Measurements from ENCODE around the gene GNAT3. TPM values are rescaled to one million over a fixed set of nuclear protein-coding genes. Genes with fewer than 3 reads are reported as not detected.

GNAT3 gene
- total RNA-seq, 1 experiment from 2014 or later: not detected

GRCh38 chr7:80526472-80526871 is 14.6 kb upstream of the GNAT3 start:
- no TSS peak for BruUV-seq (replicated peaks)
- no peaks in the 10 kb centered on the region for H3K36me3 ChIP-seq (ENCODE audit: low read depth)
- CTCF ChIA-PET: no interaction called here
- no peaks in the 10 kb centered on the region for H3K79me2 ChIP-seq (ENCODE audit: low read depth)
- no peaks in the 10 kb centered on the region for H3K27me3 ChIP-seq (ENCODE audit: insufficient read depth, low read depth)
- no peak overlapping the region for H3K4me3 ChIP-seq
- H3K9me3 ChIP-seq (ENCODE audit: insufficient read depth, low read depth): no peaks in the 10 kb centered on the region; the same call in 1 of the 2 replicates
- intact Hi-C loops (cut with micrococcal nuclease; ENCODE audit: unreplicated experiment): no loop called here
- no peak for DNase-seq
- no peaks in the 10 kb centered on the region for H4K20me1 ChIP-seq (ENCODE audit: insufficient read depth)
- no peaks in the 10 kb centered on the region for H3K4me1 ChIP-seq (replicated peaks; ENCODE audit: insufficient read depth)
- POLR2A ChIA-PET (ENCODE audit: unreplicated experiment): no interaction called here
- no peak overlapping the region for H3K4me2 ChIP-seq
- H3F3A ChIP-seq (ENCODE audit: insufficient read depth, low read depth): no peaks in the 10 kb centered on the region
- H3K9me2 ChIP-seq (ENCODE audit: insufficient read depth): 0 out of 2 replicates have a peak, but pooled peaks cover 6% of the 10 kb centered on the region
- H3K27ac ChIP-seq: no peak overlapping the region
- no peak for TF ChIP-seq CTCF (conservative IDR thresholded peaks at IDR 0.05)
- no peak for TF ChIP-seq EZH2 (IDR thresholded peaks at IDR 0.05; ENCODE audit: low read depth)
- H2AFZ ChIP-seq: no peak overlapping the region

- no peak overlapping the region for H2AFZ ChIP-seq
- CTCF ChIA-PET: no interaction called here
Measured at GRCh38 chr7:80524693-80525092, 12.8 kb upstream of the GNAT3 start.

GRCh38 chr7:80521809-80522208 is 9.9 kb upstream of the GNAT3 start:
- Histone ChIP-seq H3K36me3 (ENCODE audit: low read depth) (no peaks in the 10 kb centered on the region), H4K20me1 (ENCODE audit: insufficient read depth) (no peaks in the 10 kb centered on the region), H3F3A (ENCODE audit: insufficient read depth, low read depth) (peaks cover 13% of the 10 kb centered on the region; the same call in 1 of the 2 replicates), H3K27me3 (ENCODE audit: insufficient read depth, low read depth) (no peaks in the 10 kb centered on the region), H3K9me2 (ENCODE audit: insufficient read depth) (0 out of 2 replicates have a peak, but pooled peaks cover 6% of the 10 kb centered on the region), H3K4me1 (replicated peaks; ENCODE audit: insufficient read depth) (peaks cover 13% of the 10 kb centered on the region), H2AFZ (no peak overlapping the region), H3K4me3 (no peak overlapping the region), H3K27ac (no peak overlapping the region), H3K79me2 (ENCODE audit: low read depth) (no peaks in the 10 kb centered on the region), H3K9me3 (ENCODE audit: insufficient read depth, low read depth) (no peaks in the 10 kb centered on the region), H3K4me2 (no peak overlapping the region)
- DNase-seq: no peak
- POLR2A ChIA-PET (ENCODE audit: unreplicated experiment): interaction anchor here (0.6 kb wide), 1 partner anchor 122 kb away, joined by 7 read pairs; no protein-coding TSS in a partner anchor
- intact Hi-C loops (cut with micrococcal nuclease; ENCODE audit: unreplicated experiment): no loop called here
- no peak for TF ChIP-seq CTCF (conservative IDR thresholded peaks at IDR 0.05)
- TF ChIP-seq EZH2 (IDR thresholded peaks at IDR 0.05; ENCODE audit: low read depth): no peak
- no TSS peak for BruUV-seq (replicated peaks)
- CTCF ChIA-PET: no interaction called here

More at GRCh38 chr7:80524693-80525092, 12.8 kb upstream of the GNAT3 start:
- Histone ChIP-seq H3K79me2 (ENCODE audit: low read depth) (no peaks in the 10 kb centered on the region), H3K9me2 (ENCODE audit: insufficient read depth) (0 out of 2 replicates have a peak, but pooled peaks cover 6% of the 10 kb centered on the region), H3K9me3 (ENCODE audit: insufficient read depth, low read depth) (no peaks in the 10 kb centered on the region; the same call in 1 of the 2 replicates), H4K20me1 (ENCODE audit: insufficient read depth) (no peaks in the 10 kb centered on the region), H3K27ac (no peak overlapping the region), H3K4me2 (no peak overlapping the region), H3K4me3 (no peak overlapping the region), H3K27me3 (ENCODE audit: insufficient read depth, low read depth) (no peaks in the 10 kb centered on the region), H3F3A (ENCODE audit: insufficient read depth, low read depth) (peaks cover 12% of the 10 kb centered on the region; the same call in 1 of the 2 replicates), H3K4me1 (replicated peaks; ENCODE audit: insufficient read depth) (peaks cover 12% of the 10 kb centered on the region), H3K36me3 (ENCODE audit: low read depth) (no peaks in the 10 kb centered on the region)
- DNase-seq: no peak
- TF ChIP-seq EZH2 (IDR thresholded peaks at IDR 0.05; ENCODE audit: low read depth): no peak
- POLR2A ChIA-PET (ENCODE audit: unreplicated experiment): no interaction called here
- intact Hi-C loops (cut with micrococcal nuclease; ENCODE audit: unreplicated experiment): no loop called here
- BruUV-seq (replicated peaks): no TSS peak

- ChIA-PET CTCF (no interaction called here), POLR2A (ENCODE audit: unreplicated experiment) (no interaction called here)
- intact Hi-C loops (cut with micrococcal nuclease; ENCODE audit: unreplicated experiment): no loop called here
- no peaks in the 10 kb centered on the region for H3K79me2 ChIP-seq (ENCODE audit: low read depth)
- peak in 1 of 2 experiments; percentile 81 for DNase-seq
- no peak overlapping the region for H3K4me3 ChIP-seq
- 0 out of 2 replicates have a peak, but pooled peaks cover 6% of the 10 kb centered on the region for H3K9me2 ChIP-seq (ENCODE audit: insufficient read depth)
- peaks cover 13% of the 10 kb centered on the region; the same call in 1 of the 2 replicates for H3F3A ChIP-seq (ENCODE audit: insufficient read depth, low read depth)
- H3K4me1 ChIP-seq (replicated peaks; ENCODE audit: insufficient read depth): peaks cover 13% of the 10 kb centered on the region
- H3K4me2 ChIP-seq: 0 out of 2 replicates have a peak overlapping the region, but pooled peaks have one; percentile 17
- H3K27ac ChIP-seq: no peak overlapping the region
- no peaks in the 10 kb centered on the region for H3K9me3 ChIP-seq (ENCODE audit: insufficient read depth, low read depth)
- TF ChIP-seq EZH2 (IDR thresholded peaks at IDR 0.05; ENCODE audit: low read depth): no peak
- no peak for TF ChIP-seq CTCF (conservative IDR thresholded peaks at IDR 0.05)
- no peak overlapping the region for H2AFZ ChIP-seq
- H3K36me3 ChIP-seq (ENCODE audit: low read depth): no peaks in the 10 kb centered on the region
- H4K20me1 ChIP-seq (ENCODE audit: insufficient read depth): no peaks in the 10 kb centered on the region
- BruUV-seq (replicated peaks): no TSS peak
- no peaks in the 10 kb centered on the region for H3K27me3 ChIP-seq (ENCODE audit: insufficient read depth, low read depth)
Measured at GRCh38 chr7:80520199-80520598, 8.3 kb upstream of the GNAT3 start.
